WTC11 (cell line): ENCODE results near the gene CHRNE.

ENCODE experiments used
- NFYB ChIP-seq: sonication (generic); formaldehyde crosslinking; conservative IDR thresholded peaks from 2 replicates; pipeline ENCODE4 v1.8.0; 2022; ENCODE audit warnings: low read depth, missing genetic modification reagents
- TF ChIP-seq, protein P1 (sequence below): fragments of 200-600 bp; IDR thresholded peaks from 2 replicates; pipeline ENCODE4 v1.8.0; 2022; ENCODE audit warnings: antibody characterized with exemption

DNA sequence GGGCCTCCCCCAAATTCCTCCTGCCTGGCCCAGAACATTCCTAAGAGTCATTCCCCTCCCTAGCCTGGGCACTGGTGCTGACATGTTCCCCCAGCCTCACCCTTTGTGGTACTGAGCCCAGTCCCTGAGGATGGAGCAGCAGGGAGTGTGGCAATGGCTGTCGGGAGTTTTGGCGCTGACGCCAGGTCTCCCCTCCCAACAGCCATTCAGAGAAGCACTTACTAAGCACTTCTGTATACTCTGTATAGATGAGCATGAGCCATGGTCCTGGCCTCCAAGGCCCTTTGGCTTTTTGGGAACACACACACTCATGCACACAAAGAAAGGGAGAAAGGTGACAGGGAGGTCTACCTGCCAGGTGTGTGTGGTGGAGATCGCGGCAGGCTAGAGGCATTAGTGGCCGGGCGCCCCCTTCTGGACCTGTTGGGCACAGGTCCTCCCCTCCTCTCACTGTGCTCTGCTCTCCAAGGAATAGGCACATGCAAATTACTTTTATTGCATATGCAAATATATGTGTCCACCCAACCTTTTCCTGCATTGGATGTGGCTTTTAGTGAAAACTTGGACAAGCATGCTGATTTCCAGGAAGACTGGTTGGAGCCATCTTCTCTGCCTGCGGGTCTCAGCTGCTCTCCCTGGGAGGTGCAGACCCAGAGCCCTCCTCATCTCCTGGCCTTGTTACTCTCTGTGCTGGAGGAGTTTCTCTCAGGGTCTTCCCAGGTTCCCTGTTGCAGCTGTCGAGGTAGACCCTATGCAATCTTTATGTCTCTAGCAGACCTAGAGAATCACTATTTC lies 20.9 kb downstream of the CHRNE start:
- TF ChIP-seq, protein P1, sequence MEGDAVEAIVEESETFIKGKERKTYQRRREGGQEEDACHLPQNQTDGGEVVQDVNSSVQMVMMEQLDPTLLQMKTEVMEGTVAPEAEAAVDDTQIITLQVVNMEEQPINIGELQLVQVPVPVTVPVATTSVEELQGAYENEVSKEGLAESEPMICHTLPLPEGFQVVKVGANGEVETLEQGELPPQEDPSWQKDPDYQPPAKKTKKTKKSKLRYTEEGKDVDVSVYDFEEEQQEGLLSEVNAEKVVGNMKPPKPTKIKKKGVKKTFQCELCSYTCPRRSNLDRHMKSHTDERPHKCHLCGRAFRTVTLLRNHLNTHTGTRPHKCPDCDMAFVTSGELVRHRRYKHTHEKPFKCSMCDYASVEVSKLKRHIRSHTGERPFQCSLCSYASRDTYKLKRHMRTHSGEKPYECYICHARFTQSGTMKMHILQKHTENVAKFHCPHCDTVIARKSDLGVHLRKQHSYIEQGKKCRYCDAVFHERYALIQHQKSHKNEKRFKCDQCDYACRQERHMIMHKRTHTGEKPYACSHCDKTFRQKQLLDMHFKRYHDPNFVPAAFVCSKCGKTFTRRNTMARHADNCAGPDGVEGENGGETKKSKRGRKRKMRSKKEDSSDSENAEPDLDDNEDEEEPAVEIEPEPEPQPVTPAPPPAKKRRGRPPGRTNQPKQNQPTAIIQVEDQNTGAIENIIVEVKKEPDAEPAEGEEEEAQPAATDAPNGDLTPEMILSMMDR, result peak; percentile 81
- no peak for TF ChIP-seq NFYB (CRISPR knock-in tag)
